Nephron progenitor cell (in vitro differentiated cells): ENCODE measurements around the gene KRT15.

Source experiments
- DNase-seq: peaks from one replicate; pipeline ENCODE4 v3.0.0; 2021
- H3K27ac Mint-ChIP-seq: 2 replicates; pipeline ENCODE4 v1.8.0; 2021; ENCODE audit warnings: mild to moderate bottlenecking, moderate library complexity, mixed read lengths
- H3K27me3 Mint-ChIP-seq: 2 replicates; pipeline ENCODE4 v1.8.0; 2021; ENCODE audit warnings: mild to moderate bottlenecking, low read depth, mixed read lengths; ENCODE audit not compliant: poor library complexity
- H3K36me3 Mint-ChIP-seq: 2 replicates; pipeline ENCODE4 v1.8.0; 2021; ENCODE audit warnings: low read depth, mixed read lengths
- H3K4me1 Mint-ChIP-seq: 2 replicates; pipeline ENCODE4 v1.8.0; 2021; ENCODE audit warnings: mixed read lengths
- H3K4me3 Mint-ChIP-seq: 2 replicates; pipeline ENCODE4 v1.8.0; 2021; ENCODE audit warnings: mild to moderate bottlenecking, moderate library complexity, mixed read lengths
- H3K9me3 Mint-ChIP-seq: 2 replicates; pipeline ENCODE4 v1.8.0; 2021; ENCODE audit warnings: mild to moderate bottlenecking, moderate library complexity, mixed read lengths
- CTCF ChIP-seq: fragments of 200-600 bp; sonication (generic); IDR thresholded peaks from 2 replicates; pipeline ENCODE4 v1.5.0; 2021; ENCODE audit warnings: antibody characterized with exemption

Gene KRT15

GRCh38 chr17:41516830-41517283 is 1.8 kb downstream of the KRT15 start:
- no peak overlapping the region for H3K4me3 Mint-ChIP-seq
- H3K4me1 Mint-ChIP-seq = peaks cover 19% of the 10 kb centered on the region
- TF ChIP-seq CTCF = no peak
- no peaks in the 10 kb centered on the region for H3K36me3 Mint-ChIP-seq
- no peak for DNase-seq
- no peaks in the 10 kb centered on the region for H3K9me3 Mint-ChIP-seq
- H3K27me3 Mint-ChIP-seq = peaks cover 10% of the 10 kb centered on the region
- H3K27ac Mint-ChIP-seq = no peak overlapping the region

- Mint-ChIP-seq H3K36me3 (no peaks in the 10 kb centered on the region), H3K27me3 (peaks cover 7% of the 10 kb centered on the region), H3K4me3 (no peak overlapping the region), H3K9me3 (no peaks in the 10 kb centered on the region), H3K4me1 (peaks cover 15% of the 10 kb centered on the region), H3K27ac (no peak overlapping the region)
- TF ChIP-seq CTCF = no peak
- DNase-seq = no peak
Observed at GRCh38 chr17:41516147-41516829, 2.4 kb downstream of the KRT15 start.

GRCh38 chr17:41513168-41513547 is 5.5 kb downstream of the KRT15 start:
- no peak for TF ChIP-seq CTCF
- no peaks in the 10 kb centered on the region for H3K9me3 Mint-ChIP-seq
- no peak for DNase-seq
- peaks cover 7% of the 10 kb centered on the region for H3K27me3 Mint-ChIP-seq
- H3K4me1 Mint-ChIP-seq = peaks cover 4% of the 10 kb centered on the region
- H3K36me3 Mint-ChIP-seq = no peaks in the 10 kb centered on the region
- H3K27ac Mint-ChIP-seq = no peak overlapping the region
- H3K4me3 Mint-ChIP-seq = no peak overlapping the region

- Mint-ChIP-seq H3K9me3 (no peaks in the 10 kb centered on the region), H3K27ac (no peak overlapping the region), H3K4me1 (peaks cover 8% of the 10 kb centered on the region), H3K27me3 (peaks cover 7% of the 10 kb centered on the region), H3K4me3 (no peak overlapping the region), H3K36me3 (no peaks in the 10 kb centered on the region)
- no peak for DNase-seq
- TF ChIP-seq CTCF = no peak
Observed at GRCh38 chr17:41512546-41513167, 6.0 kb downstream of the KRT15 start.

- no peak for TF ChIP-seq CTCF
- peaks cover 11% of the 10 kb centered on the region for H3K4me1 Mint-ChIP-seq
- H3K4me3 Mint-ChIP-seq = no peak overlapping the region
- H3K36me3 Mint-ChIP-seq = no peaks in the 10 kb centered on the region
- DNase-seq = no peak
- H3K9me3 Mint-ChIP-seq = no peaks in the 10 kb centered on the region
- H3K27me3 Mint-ChIP-seq = peaks cover 7% of the 10 kb centered on the region
- no peak overlapping the region for H3K27ac Mint-ChIP-seq
Observed at GRCh38 chr17:41511716-41512115, 7.0 kb downstream of the KRT15 start.

GRCh38 chr17:41511116-41511515 is 7.6 kb downstream of the KRT15 start:
- peaks cover 7% of the 10 kb centered on the region for H3K27me3 Mint-ChIP-seq
- H3K4me1 Mint-ChIP-seq = peaks cover 11% of the 10 kb centered on the region
- no peaks in the 10 kb centered on the region for H3K9me3 Mint-ChIP-seq
- DNase-seq = no peak
- H3K4me3 Mint-ChIP-seq = no peak overlapping the region
- no peak for TF ChIP-seq CTCF
- no peaks in the 10 kb centered on the region for H3K36me3 Mint-ChIP-seq
- no peak overlapping the region for H3K27ac Mint-ChIP-seq
